ENCODE measurements around the gene CNTN6.
"Not testable (repeated sequence)": the region's sequence is repeated elsewhere in the genome, so short reads cannot be mapped to it uniquely, and the experiment has no call there.

The CNTN6 gene

GRCh38 chr3:1288805-1289494 is 196.1 kb downstream of the CNTN6 start:
- no peak for DNase-seq

DNA sequence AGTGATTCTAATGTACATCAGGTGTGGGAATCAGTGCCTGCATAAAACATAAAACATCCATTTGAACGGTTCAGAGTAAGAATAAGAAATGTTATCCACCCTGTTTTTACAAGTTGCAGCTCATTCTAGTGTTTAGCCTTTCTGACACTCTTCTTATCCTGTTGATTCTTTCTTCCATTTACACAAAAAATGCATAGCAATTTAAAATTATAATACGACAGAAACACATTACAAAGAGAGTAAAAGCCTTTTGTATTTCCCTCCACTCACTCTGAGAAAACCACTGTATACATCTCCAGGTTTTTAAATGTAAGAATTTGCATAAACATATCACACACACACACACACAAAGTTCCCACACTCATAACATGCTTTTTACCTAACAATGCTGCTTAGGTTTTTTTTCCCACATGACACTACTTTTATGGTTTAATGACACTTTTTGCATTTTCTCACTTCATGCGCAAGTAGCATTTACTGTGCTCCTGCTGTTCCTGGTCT is 199.8 kb downstream of the CNTN6 start:
- no peak for DNase-seq

GRCh38 chr3:1294586-1294985 is 201.8 kb downstream of the CNTN6 start:
- no peak for DNase-seq

DNA sequence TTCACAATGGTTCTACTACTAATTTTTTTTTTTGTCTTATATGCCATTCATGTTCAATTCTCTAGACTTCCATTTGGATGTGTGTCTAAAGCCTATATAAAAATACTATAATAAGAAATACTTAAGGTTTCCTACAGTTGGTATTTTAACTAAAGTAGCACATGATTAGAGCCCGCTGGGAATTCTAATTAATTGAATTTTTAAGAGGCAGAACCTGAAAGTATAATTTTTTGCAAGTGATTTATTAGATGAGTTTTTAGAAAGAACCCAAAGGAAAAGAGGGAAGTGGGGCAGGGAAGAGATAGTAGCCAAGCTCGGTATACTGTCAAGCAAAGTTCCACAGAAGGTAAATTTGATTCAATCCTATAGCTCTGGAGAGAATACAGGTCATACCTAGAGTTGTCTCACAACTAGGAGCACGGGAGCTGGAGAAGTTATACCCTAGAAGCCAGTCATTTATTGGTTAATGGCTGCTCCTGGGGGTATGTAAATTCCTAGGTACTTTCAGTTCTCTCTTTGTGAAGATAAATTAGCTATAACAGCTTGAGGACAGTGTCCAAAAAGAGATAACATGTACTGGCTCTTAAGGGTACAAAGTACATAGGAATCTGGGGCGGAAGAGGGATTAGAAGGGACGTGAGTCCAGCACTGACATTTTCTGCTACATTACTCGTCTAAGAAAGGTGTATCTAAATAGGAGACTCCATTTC is 225.6 kb downstream of the CNTN6 start:
- DNase-seq, result no peak

- no peak for DNase-seq
Observed at GRCh38 chr3:1326546-1326945, 233.7 kb downstream of the CNTN6 start.

DNA sequence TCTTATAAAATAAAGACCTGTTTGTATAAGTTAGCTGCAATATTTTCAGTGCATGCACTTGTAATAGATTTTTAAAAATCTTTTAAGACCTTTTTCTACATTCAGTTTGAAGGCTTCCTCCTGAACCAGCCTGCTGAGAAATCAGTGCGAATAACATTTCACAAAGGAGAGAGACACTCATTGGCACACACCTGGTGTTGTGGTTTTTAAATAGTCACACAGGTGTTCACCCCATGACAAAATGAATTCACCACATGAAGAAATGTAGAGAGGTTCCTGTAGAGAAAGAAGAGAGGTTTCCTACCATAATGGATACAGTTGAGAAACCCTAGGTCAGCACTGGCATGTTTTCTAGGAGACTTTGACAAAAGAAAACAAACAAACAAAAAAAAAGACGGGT is 237.3 kb downstream of the CNTN6 start:
- DNase-seq, result no peak

GRCh38 chr3:1346386-1346785 is 253.6 kb downstream of the CNTN6 start:
- no peak for DNase-seq

GRCh38 chr3:1348547-1348946 is 255.7 kb downstream of the CNTN6 start:
- DNase-seq, result no peak

GRCh38 chr3:1350885-1351284 is 258.1 kb downstream of the CNTN6 start:
- no peak for DNase-seq

GRCh38 chr3:1355691-1356090 is 262.9 kb downstream of the CNTN6 start:
- no peak for DNase-seq

DNA sequence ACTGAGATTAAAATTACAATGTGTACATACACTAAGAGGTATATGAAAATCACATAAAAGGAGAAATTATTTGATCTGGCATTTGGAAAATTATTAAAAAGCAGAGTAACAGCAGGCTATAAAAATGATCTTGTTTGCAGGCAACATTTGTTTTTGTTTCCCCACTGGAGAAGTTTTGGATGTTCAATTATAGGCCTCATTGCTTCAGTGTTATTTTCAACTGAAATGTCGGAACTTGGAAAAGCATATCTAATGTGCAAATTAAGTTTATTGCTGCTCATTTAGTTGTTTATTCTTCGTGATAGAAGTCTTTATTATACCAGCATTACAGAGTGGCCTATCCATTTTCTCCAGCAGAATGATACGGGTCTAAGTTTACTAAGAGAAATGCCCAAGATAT is 263.3 kb downstream of the CNTN6 start:
- DNase-seq, result no peak

- no peak for DNase-seq
Observed at GRCh38 chr3:1365528-1365927, 272.7 kb downstream of the CNTN6 start.

DNA sequence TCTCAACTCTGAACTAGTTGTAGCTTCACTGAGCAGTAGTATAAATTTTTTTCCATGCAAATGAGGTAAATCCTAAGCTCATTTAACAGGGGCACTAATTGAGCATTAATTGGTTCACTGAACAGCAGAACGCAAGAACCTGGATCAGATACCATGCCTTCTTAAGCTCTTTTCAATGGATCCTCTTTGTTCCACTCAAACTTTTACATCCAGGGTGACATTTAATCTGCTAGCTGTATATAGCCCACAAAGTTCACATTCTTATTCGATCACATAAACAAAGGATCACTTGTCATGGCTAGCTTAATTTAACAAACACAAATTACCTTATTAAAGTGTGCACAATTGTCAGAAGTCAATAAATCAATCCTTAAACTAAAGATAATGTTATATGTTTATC is 281.6 kb downstream of the CNTN6 start:
- DNase-seq, result no peak

GRCh38 chr3:1375145-1375544 is 282.3 kb downstream of the CNTN6 start:
- no peak for DNase-seq

DNA sequence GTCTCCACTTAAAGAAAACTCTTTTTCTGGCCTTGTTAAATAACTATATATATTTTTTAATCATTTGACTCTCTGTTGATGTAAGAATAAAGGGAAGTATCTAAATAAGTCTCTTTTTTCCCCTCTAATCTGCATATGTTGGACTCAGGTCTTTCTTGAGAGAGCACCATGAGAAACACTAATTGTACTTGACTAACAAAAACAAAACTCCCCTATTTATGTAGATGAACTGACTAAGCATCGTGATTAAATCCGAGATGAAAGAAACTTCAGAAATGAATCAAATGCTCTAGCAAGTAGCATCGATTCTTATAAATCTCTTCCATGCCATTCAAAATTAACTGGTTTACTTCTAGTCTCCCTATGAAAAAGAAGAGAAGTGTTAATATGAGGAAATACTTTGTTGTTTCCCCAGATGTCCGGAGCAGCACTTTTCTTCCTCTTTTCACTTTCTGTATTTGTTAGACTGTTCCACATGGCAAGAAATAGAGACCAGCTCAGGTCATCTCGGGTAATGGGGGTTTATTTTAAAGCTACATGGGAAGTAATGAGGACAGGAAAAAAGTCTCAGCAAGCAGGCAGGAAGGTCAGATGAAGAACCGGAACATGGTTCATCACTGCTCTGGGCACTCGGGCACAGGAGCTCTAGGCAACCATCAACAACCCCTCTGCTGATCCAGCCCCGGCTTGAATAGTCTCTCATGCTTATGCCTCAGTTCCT is 288.3 kb downstream of the CNTN6 start:
- DNase-seq, result no peak

GRCh38 chr3:1381647-1382036 is 288.8 kb downstream of the CNTN6 start:
- DNase-seq, result no peak

GRCh38 chr3:1387396-1387905 is 294.6 kb downstream of the CNTN6 start:
- DNase-seq, result not testable (repeated sequence)

DNA sequence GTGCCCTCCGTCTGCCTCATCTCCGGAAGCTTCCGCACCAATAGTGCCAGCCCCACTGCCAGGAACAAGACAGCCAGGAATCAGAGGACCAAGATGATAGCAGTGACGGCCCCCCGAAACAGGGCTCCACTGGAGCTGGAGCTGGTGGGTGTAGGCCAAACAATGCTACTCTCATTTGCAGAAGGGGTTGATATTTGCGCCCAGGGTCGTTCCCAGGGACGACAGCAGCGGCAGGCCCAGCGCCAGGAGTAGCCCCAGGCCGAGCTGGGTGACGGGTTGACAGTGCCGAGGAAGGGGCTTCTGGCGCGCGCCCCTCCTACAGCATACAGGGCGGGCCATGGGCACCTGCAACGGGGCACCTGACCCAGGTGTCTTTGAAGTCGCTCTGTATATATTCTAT is 301.4 kb downstream of the CNTN6 start:
- DNase-seq, result no peak

GRCh38 chr3:1400571-1400970 is 307.7 kb downstream of the CNTN6 start:
- DNase-seq, result no peak

- DNase-seq, result peak; percentile 7
Observed at GRCh38 chr3:1404270-1404962, 311.6 kb downstream of the CNTN6 start.

- no peak for DNase-seq
Observed at GRCh38 chr3:1406250-1406649, 313.4 kb downstream of the CNTN6 start.

DNA sequence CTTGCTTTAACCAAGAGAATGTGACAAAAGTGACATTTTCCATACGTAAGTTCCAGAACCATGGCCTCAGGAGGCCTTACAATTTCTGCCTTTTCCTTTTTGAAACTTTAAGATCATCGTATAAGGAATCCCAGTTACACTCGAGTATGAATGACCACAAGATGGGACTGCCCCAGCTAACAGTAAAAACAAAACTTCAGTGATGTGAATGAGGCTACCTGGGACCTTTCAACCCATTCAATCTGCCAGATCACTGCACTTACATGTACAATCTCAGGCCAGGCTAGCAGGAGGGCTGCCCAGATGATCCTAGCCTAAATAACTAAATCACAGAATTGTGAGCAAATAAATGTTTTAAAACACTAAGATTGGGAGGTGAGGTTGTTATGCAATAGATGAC is 328.8 kb downstream of the CNTN6 start:
- DNase-seq, result no peak

DNA sequence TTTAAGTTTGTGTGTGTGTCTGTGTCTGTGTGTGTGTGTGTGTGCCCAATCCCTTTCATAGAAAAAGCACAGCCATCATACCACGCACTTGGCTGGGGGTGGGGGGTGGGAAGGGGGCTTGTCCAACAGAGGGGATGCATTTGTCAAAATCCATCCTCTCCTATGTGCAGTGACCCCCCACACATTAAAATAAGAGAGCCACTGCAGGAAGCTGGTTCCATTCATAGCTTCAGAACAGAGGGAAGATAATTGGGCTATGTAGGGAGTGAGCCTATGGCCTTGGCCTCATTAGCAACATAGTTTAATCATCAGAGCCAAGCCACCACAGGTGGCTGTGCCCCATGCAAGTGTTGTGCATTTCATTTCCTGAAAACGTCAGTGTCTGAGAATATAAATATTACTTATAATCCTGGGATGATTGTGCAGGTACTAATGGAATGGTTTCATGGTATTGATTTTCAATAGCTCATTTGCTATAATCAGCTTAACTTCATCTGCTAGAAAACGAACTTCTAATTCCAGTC is 330.8 kb downstream of the CNTN6 start:
- DNase-seq, result no peak
